ENCODE results near the gene NAB1. TPM values are rescaled to one million over a fixed set of nuclear protein-coding genes. Genes with fewer than 3 reads are reported as not detected.

Gene NAB1
- total RNA-seq, 1 experiment from 2014 or later: 17.0 TPM

DNA sequence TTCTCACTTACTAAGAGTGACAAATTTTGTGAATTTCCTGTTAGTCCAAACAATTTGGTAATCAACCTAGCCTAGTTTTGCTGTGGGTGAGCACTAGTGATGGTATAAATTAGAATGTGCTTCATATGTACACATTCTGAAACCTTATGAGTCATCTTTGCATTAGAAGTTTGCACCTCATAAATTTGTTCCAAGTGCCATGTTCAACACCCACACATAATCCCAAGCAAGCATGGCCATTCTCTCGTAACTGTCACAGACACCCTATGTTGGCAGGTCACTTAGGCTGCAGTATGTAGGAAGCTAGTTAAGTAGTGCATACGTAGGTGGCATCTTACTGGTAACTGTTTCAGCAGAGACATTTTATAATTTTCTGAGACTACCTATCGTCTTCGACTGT, 46.9 kb downstream of the NAB1 start:
- ChIA-PET CTCF (no interaction called here), POLR2A (ENCODE audit: unreplicated experiment) (no interaction called here)
- no peak for TF ChIP-seq CTCF (conservative IDR thresholded peaks at IDR 0.05)
- TF ChIP-seq EZH2 (IDR thresholded peaks at IDR 0.05; ENCODE audit: low read depth): no peak
- no peak overlapping the region for H2AFZ ChIP-seq
- no peaks in the 10 kb centered on the region for H3K9me2 ChIP-seq (ENCODE audit: insufficient read depth)
- no peak overlapping the region for H3K4me3 ChIP-seq
- H3K36me3 ChIP-seq (ENCODE audit: low read depth): no peaks in the 10 kb centered on the region
- no peaks in the 10 kb centered on the region for H3F3A ChIP-seq (ENCODE audit: insufficient read depth, low read depth)
- no peaks in the 10 kb centered on the region for H4K20me1 ChIP-seq (ENCODE audit: insufficient read depth)
- H3K4me1 ChIP-seq (replicated peaks; ENCODE audit: insufficient read depth): no peaks in the 10 kb centered on the region
- no peaks in the 10 kb centered on the region for H3K27me3 ChIP-seq (ENCODE audit: insufficient read depth, low read depth)
- no peak overlapping the region for H3K4me2 ChIP-seq
- H3K9me3 ChIP-seq (ENCODE audit: insufficient read depth, low read depth): no peaks in the 10 kb centered on the region
- BruUV-seq (replicated peaks): no TSS peak
- H3K27ac ChIP-seq: no peak overlapping the region
- no peak for DNase-seq
- H3K79me2 ChIP-seq (ENCODE audit: low read depth): no peaks in the 10 kb centered on the region
- intact Hi-C loops (cut with micrococcal nuclease; ENCODE audit: unreplicated experiment): no loop called here

DNA sequence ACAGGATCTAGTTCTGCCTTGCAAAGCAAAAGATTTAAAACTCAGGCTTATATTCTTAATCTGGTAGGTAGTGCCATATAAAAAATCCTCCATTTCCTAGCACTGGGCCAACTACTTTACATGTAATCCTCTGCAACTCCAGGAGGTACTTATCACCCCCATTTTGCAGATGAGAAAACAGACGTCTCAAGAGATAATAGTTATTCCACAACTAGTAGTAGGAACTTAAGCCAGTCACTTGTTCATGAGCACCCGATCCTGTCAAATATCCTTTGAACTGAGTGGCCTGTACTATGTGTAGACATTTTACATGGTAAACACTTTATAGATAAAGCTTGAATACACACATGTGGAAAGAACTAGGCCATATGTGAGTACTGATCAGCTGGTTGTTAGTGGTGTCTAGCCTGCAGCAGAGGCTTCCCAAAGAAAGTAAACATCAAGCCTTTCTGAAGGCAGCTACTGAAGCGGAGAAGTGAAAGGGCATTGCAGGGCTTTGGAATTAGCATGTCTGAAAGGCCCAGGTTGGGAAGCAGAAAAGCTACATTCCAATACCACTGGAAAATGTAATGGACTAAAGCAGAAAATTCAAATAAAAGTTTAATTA, 48.0 kb downstream of the NAB1 start:
- Histone ChIP-seq H3F3A (ENCODE audit: insufficient read depth, low read depth) (no peaks in the 10 kb centered on the region), H4K20me1 (ENCODE audit: insufficient read depth) (no peaks in the 10 kb centered on the region), H3K79me2 (ENCODE audit: low read depth) (no peaks in the 10 kb centered on the region), H3K4me1 (replicated peaks; ENCODE audit: insufficient read depth) (no peaks in the 10 kb centered on the region), H3K4me3 (no peak overlapping the region), H3K36me3 (ENCODE audit: low read depth) (no peaks in the 10 kb centered on the region), H3K9me3 (ENCODE audit: insufficient read depth, low read depth) (no peaks in the 10 kb centered on the region), H3K27me3 (ENCODE audit: insufficient read depth, low read depth) (no peaks in the 10 kb centered on the region), H3K27ac (no peak overlapping the region), H2AFZ (no peak overlapping the region), H3K9me2 (ENCODE audit: insufficient read depth) (no peaks in the 10 kb centered on the region), H3K4me2 (no peak overlapping the region)
- intact Hi-C loops (cut with micrococcal nuclease; ENCODE audit: unreplicated experiment): no loop called here
- TF ChIP-seq CTCF (conservative IDR thresholded peaks at IDR 0.05): no peak
- TF ChIP-seq EZH2 (IDR thresholded peaks at IDR 0.05; ENCODE audit: low read depth): no peak
- no peak for DNase-seq
- ChIA-PET CTCF (no interaction called here), POLR2A (ENCODE audit: unreplicated experiment) (interaction anchor here (0.6 kb wide), 1 partner anchor 1181 kb away, joined by 11 read pairs; no protein-coding TSS in a partner anchor)
- BruUV-seq (replicated peaks): no TSS peak

GRCh38 chr2:190697421-190697820, 48.5 kb downstream of the NAB1 start:
- Histone ChIP-seq H3K79me2 (ENCODE audit: low read depth) (no peaks in the 10 kb centered on the region), H3K9me2 (ENCODE audit: insufficient read depth) (no peaks in the 10 kb centered on the region), H3K27me3 (ENCODE audit: insufficient read depth, low read depth) (no peaks in the 10 kb centered on the region), H3K4me1 (replicated peaks; ENCODE audit: insufficient read depth) (no peaks in the 10 kb centered on the region), H3K4me3 (no peak overlapping the region), H3K27ac (no peak overlapping the region), H3K36me3 (ENCODE audit: low read depth) (no peaks in the 10 kb centered on the region), H3F3A (ENCODE audit: insufficient read depth, low read depth) (no peaks in the 10 kb centered on the region), H2AFZ (no peak overlapping the region), H3K4me2 (no peak overlapping the region), H4K20me1 (ENCODE audit: insufficient read depth) (no peaks in the 10 kb centered on the region), H3K9me3 (ENCODE audit: insufficient read depth, low read depth) (no peaks in the 10 kb centered on the region)
- TF ChIP-seq CTCF (conservative IDR thresholded peaks at IDR 0.05) (no peak), EZH2 (IDR thresholded peaks at IDR 0.05; ENCODE audit: low read depth) (no peak)
- ChIA-PET POLR2A (ENCODE audit: unreplicated experiment) (interaction anchor here (0.6 kb wide), 1 partner anchor 1181 kb away, joined by 11 read pairs; no protein-coding TSS in a partner anchor), CTCF (no interaction called here)
- DNase-seq: no peak
- BruUV-seq (replicated peaks): no TSS peak
- intact Hi-C loops (cut with micrococcal nuclease; ENCODE audit: unreplicated experiment): no loop called here

Measured in PC-9 (cell line).